Measurements from ENCODE around the gene BRIP1. TPM values are rescaled to one million over a fixed set of nuclear protein-coding genes. Genes with fewer than 3 reads are reported as not detected.
"Not testable (repeated sequence)": the region's sequence is repeated elsewhere in the genome, so short reads cannot be mapped to it uniquely, and the experiment has no call there.

Gene BRIP1
- total RNA-seq, 1 experiment from 2014 or later, result 13.7 TPM

DNA sequence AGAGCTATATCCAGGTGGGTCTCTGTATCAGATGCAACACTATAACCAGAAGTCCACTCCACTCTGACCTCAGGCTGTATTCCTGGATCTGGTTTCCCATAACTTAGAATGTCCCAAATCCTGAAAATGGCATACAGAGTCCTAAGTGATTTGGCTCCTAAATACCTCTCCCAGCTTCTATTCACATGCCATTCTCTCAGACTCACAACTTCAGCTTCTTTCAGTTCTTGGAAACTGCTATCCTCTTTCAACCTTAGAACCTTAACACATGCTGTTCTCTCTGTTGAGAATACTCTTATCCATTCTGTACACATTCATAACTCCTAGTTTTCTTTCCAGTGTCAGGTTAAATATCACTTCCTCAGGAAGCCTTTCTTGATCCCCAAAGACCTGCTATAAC is 132.0 kb downstream of the BRIP1 start:
- in situ Hi-C loops (cut with HindIII; ENCODE audit: low pct_unique_long_range_greater_than_20kb, low sequenced_read_pairs), result no loop called here

GRCh38 chr17:61729690-61730268 is 133.5 kb downstream of the BRIP1 start:
- in situ Hi-C loops (cut with HindIII; ENCODE audit: low pct_unique_long_range_greater_than_20kb, low sequenced_read_pairs), result no loop called here
- DNase-seq (ENCODE audit: low read depth, low spot score), result no peak

More for the DNA sequence above, 132.0 kb downstream of the BRIP1 start:
- DNase-seq (ENCODE audit: low read depth, low spot score), result no peak

- in situ Hi-C loops (cut with HindIII; ENCODE audit: low pct_unique_long_range_greater_than_20kb, low sequenced_read_pairs), result no loop called here
- DNase-seq (ENCODE audit: low read depth, low spot score), result no peak
Observed at GRCh38 chr17:61728297-61728836, 135.0 kb downstream of the BRIP1 start.

- in situ Hi-C loops (cut with HindIII; ENCODE audit: low pct_unique_long_range_greater_than_20kb, low sequenced_read_pairs); DNase-seq (ENCODE audit: low read depth, low spot score): not testable (repeated sequence)
Observed at GRCh38 chr17:61727798-61728197, 135.5 kb downstream of the BRIP1 start.

DNA sequence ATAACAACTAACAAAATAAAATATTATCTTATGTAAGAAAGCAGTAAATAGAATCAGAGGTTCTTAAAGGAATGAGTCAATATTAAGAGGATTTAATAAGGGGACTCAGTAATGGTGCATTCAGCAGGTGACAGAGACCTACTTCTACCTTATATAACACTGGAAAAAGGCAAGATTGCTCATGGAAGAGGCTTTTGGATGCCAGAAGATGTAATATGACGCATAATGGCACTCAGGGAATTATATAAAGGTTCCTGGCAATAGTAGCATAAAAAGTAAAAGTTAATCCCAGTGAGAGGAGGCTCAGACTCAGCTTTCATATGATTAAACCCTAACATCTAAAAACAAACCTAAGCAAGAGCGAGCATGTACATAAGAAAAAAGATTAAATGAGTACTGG is 136.4 kb downstream of the BRIP1 start:
- in situ Hi-C loops (cut with HindIII; ENCODE audit: low pct_unique_long_range_greater_than_20kb, low sequenced_read_pairs), result no loop called here

GRCh38 chr17:61724777-61725176 is 138.6 kb downstream of the BRIP1 start:
- in situ Hi-C loops (cut with HindIII; ENCODE audit: low pct_unique_long_range_greater_than_20kb, low sequenced_read_pairs), result no loop called here
- DNase-seq (ENCODE audit: low read depth, low spot score), result no peak

More for the DNA sequence above, 136.4 kb downstream of the BRIP1 start:
- DNase-seq (ENCODE audit: low read depth, low spot score), result no peak

GRCh38 chr17:61723914-61724313 is 139.4 kb downstream of the BRIP1 start:
- in situ Hi-C loops (cut with HindIII; ENCODE audit: low pct_unique_long_range_greater_than_20kb, low sequenced_read_pairs), result no loop called here
- DNase-seq (ENCODE audit: low read depth, low spot score), result no peak

GRCh38 chr17:61723183-61723582 is 140.1 kb downstream of the BRIP1 start:
- DNase-seq (ENCODE audit: low read depth, low spot score), result no peak
- in situ Hi-C loops (cut with HindIII; ENCODE audit: low pct_unique_long_range_greater_than_20kb, low sequenced_read_pairs), result no loop called here

GRCh38 chr17:61722398-61722797 is 140.9 kb downstream of the BRIP1 start:
- no peak for DNase-seq (ENCODE audit: low read depth, low spot score)
- in situ Hi-C loops (cut with HindIII; ENCODE audit: low pct_unique_long_range_greater_than_20kb, low sequenced_read_pairs), result no loop called here

GRCh38 chr17:61720016-61720795 is 143.1 kb downstream of the BRIP1 start:
- DNase-seq (ENCODE audit: low read depth, low spot score), result no peak
- in situ Hi-C loops (cut with HindIII; ENCODE audit: low pct_unique_long_range_greater_than_20kb, low sequenced_read_pairs), result no loop called here

GRCh38 chr17:61719220-61719619 is 144.1 kb downstream of the BRIP1 start:
- DNase-seq (ENCODE audit: low read depth, low spot score); in situ Hi-C loops (cut with HindIII; ENCODE audit: low pct_unique_long_range_greater_than_20kb, low sequenced_read_pairs): not testable (repeated sequence)

DNA sequence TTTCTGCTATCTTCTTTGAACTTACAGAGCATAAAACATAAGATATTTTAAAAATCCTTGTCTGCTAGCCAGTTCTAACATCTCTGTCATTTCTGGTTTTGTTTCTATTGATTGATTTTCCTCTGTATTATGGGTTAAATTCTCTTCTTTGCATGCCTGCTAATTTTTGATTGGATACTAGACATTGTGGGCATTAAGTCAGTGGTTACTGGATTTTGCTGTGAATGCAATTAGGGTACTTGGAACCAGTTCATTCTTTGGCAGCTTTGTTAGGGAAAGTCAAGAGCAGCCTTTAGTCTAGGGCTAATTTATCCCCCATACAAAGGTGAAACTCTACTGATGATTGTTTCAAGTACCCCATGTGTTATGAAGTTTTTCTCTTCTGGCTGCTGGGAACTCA is 145.3 kb downstream of the BRIP1 start:
- no peak for DNase-seq (ENCODE audit: low read depth, low spot score)
- in situ Hi-C loops (cut with HindIII; ENCODE audit: low pct_unique_long_range_greater_than_20kb, low sequenced_read_pairs), result no loop called here

DNA sequence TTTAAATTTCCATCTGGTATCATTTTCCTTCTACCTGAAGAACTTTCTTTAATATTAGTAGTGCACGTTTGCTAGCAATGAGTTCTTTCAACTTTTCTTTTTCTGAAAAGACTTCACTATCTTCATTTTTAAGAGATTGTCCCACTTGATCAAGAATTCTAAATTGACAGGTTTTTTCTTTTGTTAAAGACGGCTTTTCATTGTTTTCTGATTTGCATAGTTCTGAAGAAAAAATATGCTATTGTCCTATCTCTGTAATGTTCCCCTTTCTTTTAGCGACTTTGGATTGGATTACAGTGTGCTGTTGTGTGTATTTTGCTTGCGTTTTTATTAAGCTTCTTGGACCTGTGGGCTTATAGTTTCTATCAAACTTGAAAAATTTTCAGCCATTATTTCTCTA is 146.0 kb downstream of the BRIP1 start:
- DNase-seq (ENCODE audit: low read depth, low spot score), result no peak
- in situ Hi-C loops (cut with HindIII; ENCODE audit: low pct_unique_long_range_greater_than_20kb, low sequenced_read_pairs), result no loop called here

- no peak for DNase-seq (ENCODE audit: low read depth, low spot score)
- in situ Hi-C loops (cut with HindIII; ENCODE audit: low pct_unique_long_range_greater_than_20kb, low sequenced_read_pairs), result no loop called here
Observed at GRCh38 chr17:61716225-61716829, 147.0 kb downstream of the BRIP1 start.

DNA sequence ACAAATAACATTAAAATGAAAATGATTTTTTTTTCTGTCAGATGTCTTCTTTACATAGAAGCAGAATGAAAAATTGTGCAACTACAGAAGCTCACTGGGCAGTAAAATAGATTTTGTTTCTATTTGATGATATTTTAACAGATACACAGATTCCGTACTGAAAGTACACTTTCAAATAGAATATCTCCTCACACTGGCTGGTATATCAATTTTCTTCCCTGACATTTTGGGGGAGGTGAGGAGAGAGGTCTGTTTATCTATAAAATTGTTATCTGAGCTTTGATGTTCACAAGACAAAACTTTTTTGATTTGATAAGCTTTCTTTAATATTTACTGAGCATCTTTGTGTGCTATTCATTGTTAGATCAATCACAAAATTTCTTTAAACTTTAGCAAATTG is 148.0 kb downstream of the BRIP1 start:
- DNase-seq (ENCODE audit: low read depth, low spot score), result no peak
- in situ Hi-C loops (cut with HindIII; ENCODE audit: low pct_unique_long_range_greater_than_20kb, low sequenced_read_pairs), result no loop called here

- no peak for DNase-seq (ENCODE audit: low read depth, low spot score)
- in situ Hi-C loops (cut with HindIII; ENCODE audit: low pct_unique_long_range_greater_than_20kb, low sequenced_read_pairs), result no loop called here
Observed at GRCh38 chr17:61714300-61714699, 149.0 kb downstream of the BRIP1 start.

DNA sequence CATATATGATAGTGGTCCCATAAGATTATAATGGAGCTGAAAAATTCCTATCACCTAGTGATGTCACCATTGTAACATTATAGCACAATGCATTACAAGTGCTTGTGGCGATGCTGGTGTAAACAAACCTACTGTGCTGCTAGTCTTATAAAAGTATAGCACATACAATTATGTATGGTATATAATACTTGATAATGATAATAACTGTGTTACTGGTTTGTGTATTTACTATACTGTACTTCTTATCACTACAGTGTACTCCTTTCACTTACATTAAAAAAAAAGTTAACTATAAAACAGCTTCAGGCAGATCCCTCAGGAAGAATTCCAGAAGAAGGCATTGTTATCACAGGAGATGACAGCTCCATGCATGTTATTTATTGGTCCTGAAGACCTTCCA is 150.3 kb downstream of the BRIP1 start:
- in situ Hi-C loops (cut with HindIII; ENCODE audit: low pct_unique_long_range_greater_than_20kb, low sequenced_read_pairs), result no loop called here
- DNase-seq (ENCODE audit: low read depth, low spot score), result no peak

DNA sequence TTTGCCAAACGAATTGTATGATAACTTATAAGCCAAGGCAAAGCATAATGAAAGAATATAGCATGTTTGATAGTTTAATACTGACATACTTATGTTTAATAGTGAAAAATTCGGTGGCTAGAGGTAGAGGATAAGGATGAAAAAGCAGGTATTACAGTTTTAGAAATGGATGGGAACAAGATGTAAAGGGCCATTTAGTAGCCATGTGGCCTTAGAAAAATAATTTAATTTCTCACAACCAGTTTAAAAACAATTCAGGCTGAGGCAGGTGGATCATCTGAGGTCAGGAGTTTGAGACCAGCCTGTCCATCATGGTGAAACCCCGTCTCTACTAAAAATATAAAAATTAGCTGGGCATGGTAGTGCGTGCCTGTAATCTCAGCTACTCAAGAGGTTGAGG is 152.8 kb downstream of the BRIP1 start:
- no peak for DNase-seq (ENCODE audit: low read depth, low spot score)
- in situ Hi-C loops (cut with HindIII; ENCODE audit: low pct_unique_long_range_greater_than_20kb, low sequenced_read_pairs), result no loop called here

GRCh38 chr17:61709567-61709966 is 153.8 kb downstream of the BRIP1 start:
- no peak for DNase-seq (ENCODE audit: low read depth, low spot score)
- in situ Hi-C loops (cut with HindIII; ENCODE audit: low pct_unique_long_range_greater_than_20kb, low sequenced_read_pairs), result no loop called here

Data from SK-MEL-5 (cell line).